ENCODE data around the gene FLNC. TPM values are rescaled to one million over a fixed set of nuclear protein-coding genes. Genes with fewer than 3 reads are reported as not detected.

FLNC gene
- total and polyA plus RNA-seq, 10 donors, result 0.21 to 1.8 (median 0.66) TPM

DNA sequence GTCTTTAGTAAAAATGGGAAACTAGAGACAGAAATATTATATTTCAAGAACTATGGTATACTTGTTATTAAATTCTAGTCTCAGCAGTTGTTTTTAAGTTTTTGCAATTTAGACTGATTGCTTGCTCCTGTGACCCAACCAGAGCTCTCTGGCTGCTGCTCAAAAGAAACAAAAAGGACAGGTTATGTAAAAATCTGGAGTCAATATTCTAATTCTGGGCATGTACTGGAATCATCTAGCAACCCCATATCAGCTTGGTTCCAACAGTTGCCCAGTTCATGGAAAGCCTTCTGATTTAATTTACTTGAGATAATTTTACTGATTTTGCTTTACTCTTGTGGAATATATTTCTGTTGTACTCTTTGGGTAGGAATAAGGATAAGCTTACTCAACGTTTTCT is 70.0 kb downstream of the FLNC start:
- TF ChIP-seq POLR2AphosphoS5 (IDR thresholded peaks at IDR 0.05), result no peak
- TF ChIP-seq, protein P1, sequence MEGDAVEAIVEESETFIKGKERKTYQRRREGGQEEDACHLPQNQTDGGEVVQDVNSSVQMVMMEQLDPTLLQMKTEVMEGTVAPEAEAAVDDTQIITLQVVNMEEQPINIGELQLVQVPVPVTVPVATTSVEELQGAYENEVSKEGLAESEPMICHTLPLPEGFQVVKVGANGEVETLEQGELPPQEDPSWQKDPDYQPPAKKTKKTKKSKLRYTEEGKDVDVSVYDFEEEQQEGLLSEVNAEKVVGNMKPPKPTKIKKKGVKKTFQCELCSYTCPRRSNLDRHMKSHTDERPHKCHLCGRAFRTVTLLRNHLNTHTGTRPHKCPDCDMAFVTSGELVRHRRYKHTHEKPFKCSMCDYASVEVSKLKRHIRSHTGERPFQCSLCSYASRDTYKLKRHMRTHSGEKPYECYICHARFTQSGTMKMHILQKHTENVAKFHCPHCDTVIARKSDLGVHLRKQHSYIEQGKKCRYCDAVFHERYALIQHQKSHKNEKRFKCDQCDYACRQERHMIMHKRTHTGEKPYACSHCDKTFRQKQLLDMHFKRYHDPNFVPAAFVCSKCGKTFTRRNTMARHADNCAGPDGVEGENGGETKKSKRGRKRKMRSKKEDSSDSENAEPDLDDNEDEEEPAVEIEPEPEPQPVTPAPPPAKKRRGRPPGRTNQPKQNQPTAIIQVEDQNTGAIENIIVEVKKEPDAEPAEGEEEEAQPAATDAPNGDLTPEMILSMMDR (IDR thresholded peaks at IDR 0.05 in 8 of 11, conservative IDR thresholded peaks at IDR 0.05 in 3 of 11), result no peak
- no peak for TF ChIP-seq POLR2A (IDR thresholded peaks at IDR 0.05)
- 63 to 80% (median 67%) methylated on average over 1 of the region's 1 CpG for WGBS, 5 donors
- H3K36me3 ChIP-seq, result no peaks in the 10 kb centered on the region
- DNase-seq, result no peak
- intact Hi-C loops (cut with DNase I; ENCODE audit: low total_unique reads), result loop anchor here (5.0 kb wide), 1 partner anchor 192 kb away; no protein-coding TSS in a partner anchor
- H3K4me1 ChIP-seq, result peaks cover 0 to 10% (median 1%) of the 10 kb centered on the region in 6 donors
- no peak overlapping the region for H3K27ac ChIP-seq
- peaks cover 0 to 22% (median 16%) of the 10 kb centered on the region in 8 donors for H3K9me3 ChIP-seq
- H3K27me3 ChIP-seq (replicated peaks in 1 of 7), result peaks cover 0 to 9% (median 0%) of the 10 kb centered on the region in 7 donors
- H3K4me3 ChIP-seq, result no peak overlapping the region

GRCh38 chr7:128902761-128903585 is 72.8 kb downstream of the FLNC start:
- TF ChIP-seq, protein P1 (IDR thresholded peaks at IDR 0.05 in 8 of 11, conservative IDR thresholded peaks at IDR 0.05 in 3 of 11), result no peak
- TF ChIP-seq POLR2A (IDR thresholded peaks at IDR 0.05) (no peak), POLR2AphosphoS5 (IDR thresholded peaks at IDR 0.05) (no peak)
- peaks cover 0 to 30% (median 4%) of the 10 kb centered on the region in 7 donors for H3K27me3 ChIP-seq (replicated peaks in 1 of 7)
- H3K36me3 ChIP-seq, result no peaks in the 10 kb centered on the region
- H3K4me1 ChIP-seq, result peaks cover 0 to 10% (median 1%) of the 10 kb centered on the region in 6 donors
- no peak overlapping the region for H3K4me3 ChIP-seq
- WGBS, 5 donors, result 75 to 89% (median 80%) methylated on average over 11 to 12 of the region's 12 CpGs
- H3K9me3 ChIP-seq, result peaks cover 0 to 22% (median 16%) of the 10 kb centered on the region in 8 donors
- peak; percentile 53 for DNase-seq
- H3K27ac ChIP-seq, result no peak overlapping the region
- intact Hi-C loops (cut with DNase I; ENCODE audit: low total_unique reads), result loop anchor here (5.0 kb wide), 1 partner anchor 189 kb away; no protein-coding TSS in a partner anchor

- Histone ChIP-seq H3K4me3 (no peak overlapping the region), H3K27me3 (replicated peaks in 1 of 7) (peaks cover 0 to 38% (median 4%) of the 10 kb centered on the region in 7 donors), H3K36me3 (no peaks in the 10 kb centered on the region), H3K9me3 (peaks cover 0 to 17% (median 14%) of the 10 kb centered on the region in 8 donors), H3K4me1 (peaks cover 0 to 10% (median 1%) of the 10 kb centered on the region in 6 donors), H3K27ac (no peak overlapping the region)
- intact Hi-C loops (cut with DNase I; ENCODE audit: low total_unique reads), result loop anchor here (5.0 kb wide), 1 partner anchor 189 kb away; no protein-coding TSS in a partner anchor
- TF ChIP-seq, protein P1 (IDR thresholded peaks at IDR 0.05 in 8 of 11, conservative IDR thresholded peaks at IDR 0.05 in 3 of 11), result no peak
- TF ChIP-seq POLR2A (IDR thresholded peaks at IDR 0.05) (no peak), POLR2AphosphoS5 (IDR thresholded peaks at IDR 0.05) (no peak)
- 75 to 91% (median 83%) methylated on average over 12 to 14 of the region's 14 CpGs for WGBS, 5 donors
- peak; percentile 69 for DNase-seq
Measured at GRCh38 chr7:128903621-128904361, 73.6 kb downstream of the FLNC start.
